Measurements from ENCODE around the gene NKX6-1. TPM values are rescaled to one million over a fixed set of nuclear protein-coding genes. Genes with fewer than 3 reads are reported as not detected.

NKX6-1 gene
- total RNA-seq, 1 donor from 2014 or later = 14.9 TPM

DNA sequence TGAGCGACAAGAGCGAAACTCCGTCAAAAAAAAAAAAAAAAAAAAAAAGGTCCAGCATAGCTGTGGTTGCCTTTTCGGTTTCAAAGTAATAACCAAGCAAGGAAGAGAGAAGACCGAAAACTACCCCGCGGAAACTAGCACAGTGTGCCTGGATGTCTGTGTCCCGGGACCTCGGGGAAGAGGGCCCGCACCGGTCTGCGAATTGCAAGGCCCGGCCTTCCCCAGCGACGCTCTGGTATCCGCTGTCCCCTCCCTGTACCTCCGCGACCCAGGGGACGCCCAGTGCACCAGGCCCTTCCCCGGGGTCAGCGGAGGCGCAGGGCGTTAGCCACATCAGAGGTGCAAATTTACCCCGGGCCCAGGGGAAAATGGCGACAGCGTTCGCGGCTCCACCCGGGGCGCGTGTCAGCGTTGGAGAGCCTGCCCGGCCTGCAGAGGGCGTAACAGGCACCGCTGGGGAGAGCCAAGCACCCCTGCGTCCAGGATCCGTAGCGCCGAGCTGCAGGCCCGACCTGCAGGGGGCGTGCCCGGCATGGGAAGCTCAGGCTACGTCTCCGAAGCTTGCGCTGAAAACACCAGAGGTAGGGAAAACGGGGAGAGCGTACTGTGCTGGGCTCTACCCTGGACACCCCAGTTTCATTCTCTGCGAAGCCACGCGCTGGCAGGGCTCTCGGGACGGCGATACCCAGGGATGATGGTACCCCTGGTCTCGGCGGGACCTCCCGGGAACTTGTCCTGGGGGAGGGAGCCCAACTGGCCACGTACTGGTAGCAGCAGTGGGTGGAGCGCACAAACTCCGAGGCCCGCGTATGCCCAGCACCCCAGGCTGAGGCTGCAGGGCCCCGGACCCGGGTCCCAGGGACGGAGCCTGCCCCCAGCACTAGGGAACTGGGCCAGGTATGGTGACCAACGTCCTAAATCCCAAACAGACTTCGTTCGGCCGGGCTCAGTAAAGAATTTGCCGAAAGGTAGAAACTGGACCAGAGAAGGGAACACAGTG, 16.2 kb downstream of the NKX6-1 start:
- Mint-ChIP-seq H3K27ac (no peak overlapping the region), H3K27me3 (peaks cover 91% of the 10 kb centered on the region), H3K4me1 (ENCODE audit: unreplicated experiment) (peaks cover 4% of the 10 kb centered on the region), H3K9me3 (no peaks in the 10 kb centered on the region), H3K36me3 (peaks cover 3% of the 10 kb centered on the region), H3K4me3 (no peak overlapping the region)
- TF ChIP-seq, protein P1, sequence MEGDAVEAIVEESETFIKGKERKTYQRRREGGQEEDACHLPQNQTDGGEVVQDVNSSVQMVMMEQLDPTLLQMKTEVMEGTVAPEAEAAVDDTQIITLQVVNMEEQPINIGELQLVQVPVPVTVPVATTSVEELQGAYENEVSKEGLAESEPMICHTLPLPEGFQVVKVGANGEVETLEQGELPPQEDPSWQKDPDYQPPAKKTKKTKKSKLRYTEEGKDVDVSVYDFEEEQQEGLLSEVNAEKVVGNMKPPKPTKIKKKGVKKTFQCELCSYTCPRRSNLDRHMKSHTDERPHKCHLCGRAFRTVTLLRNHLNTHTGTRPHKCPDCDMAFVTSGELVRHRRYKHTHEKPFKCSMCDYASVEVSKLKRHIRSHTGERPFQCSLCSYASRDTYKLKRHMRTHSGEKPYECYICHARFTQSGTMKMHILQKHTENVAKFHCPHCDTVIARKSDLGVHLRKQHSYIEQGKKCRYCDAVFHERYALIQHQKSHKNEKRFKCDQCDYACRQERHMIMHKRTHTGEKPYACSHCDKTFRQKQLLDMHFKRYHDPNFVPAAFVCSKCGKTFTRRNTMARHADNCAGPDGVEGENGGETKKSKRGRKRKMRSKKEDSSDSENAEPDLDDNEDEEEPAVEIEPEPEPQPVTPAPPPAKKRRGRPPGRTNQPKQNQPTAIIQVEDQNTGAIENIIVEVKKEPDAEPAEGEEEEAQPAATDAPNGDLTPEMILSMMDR (conservative IDR thresholded peaks at IDR 0.05) = peak; percentile 29
- DNase-seq (ENCODE audit: extremely low spot score, unreplicated experiment) = no peak

- TF ChIP-seq, protein P1 (conservative IDR thresholded peaks at IDR 0.05) = no peak
- Mint-ChIP-seq H3K4me1 (ENCODE audit: unreplicated experiment) (peaks cover 4% of the 10 kb centered on the region), H3K4me3 (peak overlapping the region; percentile 72), H3K27ac (no peak overlapping the region), H3K9me3 (no peaks in the 10 kb centered on the region), H3K36me3 (peaks cover 3% of the 10 kb centered on the region), H3K27me3 (peaks cover 89% of the 10 kb centered on the region)
- DNase-seq (ENCODE audit: extremely low spot score, unreplicated experiment) = no peak
Observed at GRCh38 chr4:84481860-84482245, 17.2 kb downstream of the NKX6-1 start.

- Mint-ChIP-seq H3K36me3 (peaks cover 3% of the 10 kb centered on the region), H3K27ac (no peak overlapping the region), H3K4me3 (peak overlapping the region; percentile 72), H3K4me1 (ENCODE audit: unreplicated experiment) (peaks cover 4% of the 10 kb centered on the region), H3K27me3 (peaks cover 87% of the 10 kb centered on the region), H3K9me3 (no peaks in the 10 kb centered on the region)
- TF ChIP-seq, protein P1 (conservative IDR thresholded peaks at IDR 0.05) = no peak
- DNase-seq (ENCODE audit: extremely low spot score, unreplicated experiment) = no peak
Observed at GRCh38 chr4:84481077-84481859, 17.8 kb downstream of the NKX6-1 start.

- no peak for DNase-seq (ENCODE audit: extremely low spot score, unreplicated experiment)
- no peaks in the 10 kb centered on the region for H3K9me3 Mint-ChIP-seq
- H3K27me3 Mint-ChIP-seq = peaks cover 81% of the 10 kb centered on the region
- TF ChIP-seq, protein P1 (conservative IDR thresholded peaks at IDR 0.05) = peak; percentile 12
- no peak overlapping the region for H3K27ac Mint-ChIP-seq
- H3K36me3 Mint-ChIP-seq = peaks cover 3% of the 10 kb centered on the region
- no peak overlapping the region for H3K4me3 Mint-ChIP-seq
- H3K4me1 Mint-ChIP-seq (ENCODE audit: unreplicated experiment) = peaks cover 4% of the 10 kb centered on the region
Observed at GRCh38 chr4:84480082-84480481, 19.0 kb downstream of the NKX6-1 start.

DNA sequence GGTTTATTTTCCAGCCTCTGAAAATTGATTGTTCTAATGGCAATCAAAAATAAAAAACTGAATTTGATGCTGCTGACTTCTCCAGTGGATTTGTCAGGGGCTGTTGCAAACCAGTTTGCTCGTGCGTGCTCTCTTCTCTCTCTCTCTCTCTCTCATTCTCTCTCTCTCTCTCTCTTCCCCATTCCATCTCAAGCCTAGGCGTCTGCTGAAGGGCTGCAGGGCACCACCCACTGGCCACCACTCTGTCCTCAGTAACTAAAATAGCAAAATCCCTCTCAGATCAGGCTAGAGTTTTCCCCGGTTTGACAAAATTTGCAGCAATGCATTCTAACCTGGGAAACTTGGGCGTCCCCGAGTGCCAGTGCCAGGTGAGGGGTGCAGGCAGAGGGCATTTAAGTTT, 19.4 kb downstream of the NKX6-1 start:
- H3K36me3 Mint-ChIP-seq = peaks cover 3% of the 10 kb centered on the region
- peaks cover 4% of the 10 kb centered on the region for H3K4me1 Mint-ChIP-seq (ENCODE audit: unreplicated experiment)
- H3K9me3 Mint-ChIP-seq = no peaks in the 10 kb centered on the region
- no peak for DNase-seq (ENCODE audit: extremely low spot score, unreplicated experiment)
- peaks cover 76% of the 10 kb centered on the region for H3K27me3 Mint-ChIP-seq
- TF ChIP-seq, protein P1 (conservative IDR thresholded peaks at IDR 0.05) = peak; percentile 28
- no peak overlapping the region for H3K4me3 Mint-ChIP-seq
- no peak overlapping the region for H3K27ac Mint-ChIP-seq
